Suppressor macrophage (primary cell): ENCODE results near the gene KIAA2012.

Source experiments
- DNase-seq, 4 experiments: peaks; one replicate each; pipeline ENCODE4 v3.0.0-alpha.2; 2020 to 2022
- total RNA-seq, 17 experiments: gene quantifications; one replicate each; lab custom pipeline; 2026; ENCODE audit warnings: mixed read lengths in 6 of 17, inconsistent platforms in 3 of 17; lab: John Stamatoyannopoulos, UW

Gene KIAA2012
- 0 to 3.5 (median 0) reads per million in 17 experiments for total RNA-seq

DNA sequence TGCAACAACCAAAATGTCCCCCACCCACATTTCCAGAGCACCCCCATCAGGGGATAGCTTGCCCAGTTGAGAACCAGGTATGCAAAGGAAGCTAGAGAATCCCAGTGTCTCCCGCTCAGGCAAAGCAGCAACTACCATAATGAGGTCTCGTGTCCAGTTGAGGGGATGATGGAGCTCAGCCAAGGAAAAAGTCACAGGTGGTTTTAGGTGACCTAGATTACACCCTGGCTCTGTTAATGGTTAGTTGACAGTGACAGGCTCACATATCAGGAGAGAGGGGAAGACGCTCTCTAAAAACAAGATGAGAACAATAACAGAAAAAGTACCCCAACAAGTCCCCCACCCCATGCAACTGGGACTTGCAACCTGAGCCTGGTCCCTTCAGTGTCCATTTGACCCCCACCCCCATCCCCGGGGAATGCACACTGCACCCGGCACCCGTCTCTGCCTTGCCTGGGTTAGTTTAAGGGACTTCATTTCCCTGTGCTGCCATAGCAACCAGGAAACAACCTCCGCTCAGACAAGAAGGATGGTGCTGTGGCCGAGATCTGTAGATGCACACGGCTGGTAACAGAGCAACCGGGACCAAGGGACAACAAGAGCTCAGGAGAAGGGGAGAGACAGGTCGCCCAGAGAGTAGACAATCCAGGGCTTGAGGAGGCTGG is at the start of gene KIAA2012:
Gene KIAA2012, plus strand, starts transcription at position 519 of the 665 bp plus-strand sequence. CDS start 373 bp downstream, outside the sequence.
- no peak for DNase-seq

- no peak for DNase-seq
These were observed 49.2 kb upstream of the KIAA2012 start for GRCh38 chr2:202023904-202024266.

GRCh38 chr2:202024871-202025270 is 48.2 kb upstream of the KIAA2012 start:
- DNase-seq: no peak

DNA sequence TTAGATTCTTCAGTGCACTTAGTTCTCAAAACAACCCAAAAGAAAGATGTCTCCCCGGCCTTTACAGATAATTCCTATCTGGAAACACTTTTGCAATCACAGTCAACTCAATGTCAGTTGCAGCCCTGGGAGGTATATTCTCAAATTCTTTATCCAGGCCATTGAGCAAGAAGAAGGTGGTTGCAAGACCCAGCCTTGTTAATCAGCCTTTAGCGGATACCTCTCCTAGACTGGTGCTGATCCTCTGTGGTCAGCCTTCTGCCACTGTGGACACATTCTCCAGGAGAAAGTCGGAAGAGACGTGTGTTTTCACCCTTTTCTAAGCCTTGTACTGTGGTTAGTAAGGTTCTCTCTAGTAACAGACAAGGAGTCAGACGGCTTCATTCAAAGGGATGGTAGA is 47.2 kb upstream of the KIAA2012 start:
- DNase-seq: no peak

DNA sequence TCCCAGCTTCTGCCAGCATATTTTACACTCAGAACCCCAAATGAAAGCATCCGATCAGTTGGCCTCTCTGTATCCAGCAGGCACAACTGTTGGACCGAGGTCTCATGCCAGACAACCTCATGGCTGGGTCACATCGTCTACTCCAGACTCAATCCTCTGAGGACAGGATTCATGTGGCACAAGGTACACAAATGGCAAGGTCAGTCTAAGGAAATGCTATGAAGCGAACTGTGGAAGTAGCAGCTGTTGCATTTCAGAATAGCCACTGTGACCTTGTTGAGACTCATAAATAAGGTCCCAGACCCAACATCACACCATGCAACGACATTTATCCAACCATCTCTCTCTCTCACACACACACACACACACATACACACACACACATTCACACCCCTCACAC is 46.5 kb upstream of the KIAA2012 start:
- no peak for DNase-seq

DNA sequence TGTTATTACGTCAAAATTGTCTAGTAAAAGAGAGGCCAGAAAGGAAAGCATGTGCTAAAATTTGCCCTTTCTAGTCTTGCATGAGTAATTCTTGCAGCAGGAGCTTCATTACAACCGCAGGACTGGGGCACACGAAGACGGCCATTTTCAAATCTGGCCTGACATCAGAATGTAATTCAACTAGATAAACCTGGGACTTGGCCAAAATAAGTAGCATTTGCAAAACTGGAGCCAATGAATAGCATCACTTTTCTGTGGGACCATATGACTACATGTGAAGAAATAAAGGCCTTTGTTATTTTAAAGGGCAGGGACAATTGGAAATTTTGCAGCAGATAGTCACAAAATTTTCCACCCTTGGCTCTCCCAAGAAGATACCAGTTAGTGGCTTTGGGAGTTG is 42.4 kb upstream of the KIAA2012 start:
- no peak for DNase-seq

DNA sequence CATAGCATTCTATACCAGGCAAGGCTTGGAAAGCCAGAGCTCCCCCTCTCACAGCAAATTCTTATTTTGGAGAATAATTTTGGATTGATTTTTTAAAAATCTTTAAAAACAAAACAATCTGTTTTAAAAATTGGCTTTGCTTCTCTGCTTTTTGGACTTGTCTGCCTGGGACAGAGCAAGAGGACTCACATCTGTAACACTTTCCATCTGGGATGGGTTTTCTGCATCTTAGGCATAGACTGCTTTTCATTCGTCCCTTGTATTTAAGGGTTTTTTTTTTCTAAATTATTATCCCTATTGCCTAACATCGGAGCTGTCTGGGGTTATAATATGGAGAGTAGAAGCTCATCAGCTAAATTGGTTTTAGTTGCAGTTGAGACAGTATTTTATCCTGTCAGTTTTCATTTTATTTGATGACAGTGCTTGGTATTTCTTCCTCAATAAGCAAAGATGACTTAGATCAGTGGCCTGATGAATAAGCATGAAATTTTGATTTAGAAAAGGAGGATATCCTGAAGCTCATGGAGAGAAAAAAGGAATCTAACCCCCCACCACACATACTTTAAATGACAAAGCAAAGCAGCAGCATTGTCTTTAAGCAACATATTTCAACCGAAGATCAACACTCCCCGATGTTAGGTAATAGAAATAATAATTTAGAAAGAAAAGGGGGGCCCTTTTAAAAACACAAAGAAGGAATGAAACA is 41.7 kb upstream of the KIAA2012 start:
- no peak for DNase-seq

DNA sequence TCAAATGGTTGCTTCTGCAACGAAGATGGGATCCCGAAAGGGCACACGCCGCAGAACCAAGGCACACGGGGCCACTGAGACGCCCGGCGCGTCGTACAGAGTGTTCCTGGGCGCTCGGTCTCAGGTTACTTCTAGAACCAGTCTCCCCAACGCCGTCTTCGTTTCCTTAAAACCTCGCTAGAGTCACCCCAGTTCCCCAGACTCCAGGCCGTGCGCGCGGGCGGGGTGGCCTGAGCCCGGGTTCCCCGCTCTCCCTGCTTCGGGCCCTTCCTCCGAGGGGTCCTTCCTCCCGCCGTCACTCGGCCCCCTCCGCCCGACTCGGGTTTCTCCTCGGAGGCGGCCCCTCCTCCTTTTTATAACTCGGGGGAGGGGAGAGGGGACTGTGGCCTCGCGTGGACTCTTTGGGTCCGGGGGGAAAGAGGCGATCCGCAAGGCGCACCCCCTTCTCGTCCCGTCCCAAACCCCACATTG is 40.2 kb upstream of the KIAA2012 start:
- DNase-seq: peak; percentile 32 to 64 (median 44)

DNA sequence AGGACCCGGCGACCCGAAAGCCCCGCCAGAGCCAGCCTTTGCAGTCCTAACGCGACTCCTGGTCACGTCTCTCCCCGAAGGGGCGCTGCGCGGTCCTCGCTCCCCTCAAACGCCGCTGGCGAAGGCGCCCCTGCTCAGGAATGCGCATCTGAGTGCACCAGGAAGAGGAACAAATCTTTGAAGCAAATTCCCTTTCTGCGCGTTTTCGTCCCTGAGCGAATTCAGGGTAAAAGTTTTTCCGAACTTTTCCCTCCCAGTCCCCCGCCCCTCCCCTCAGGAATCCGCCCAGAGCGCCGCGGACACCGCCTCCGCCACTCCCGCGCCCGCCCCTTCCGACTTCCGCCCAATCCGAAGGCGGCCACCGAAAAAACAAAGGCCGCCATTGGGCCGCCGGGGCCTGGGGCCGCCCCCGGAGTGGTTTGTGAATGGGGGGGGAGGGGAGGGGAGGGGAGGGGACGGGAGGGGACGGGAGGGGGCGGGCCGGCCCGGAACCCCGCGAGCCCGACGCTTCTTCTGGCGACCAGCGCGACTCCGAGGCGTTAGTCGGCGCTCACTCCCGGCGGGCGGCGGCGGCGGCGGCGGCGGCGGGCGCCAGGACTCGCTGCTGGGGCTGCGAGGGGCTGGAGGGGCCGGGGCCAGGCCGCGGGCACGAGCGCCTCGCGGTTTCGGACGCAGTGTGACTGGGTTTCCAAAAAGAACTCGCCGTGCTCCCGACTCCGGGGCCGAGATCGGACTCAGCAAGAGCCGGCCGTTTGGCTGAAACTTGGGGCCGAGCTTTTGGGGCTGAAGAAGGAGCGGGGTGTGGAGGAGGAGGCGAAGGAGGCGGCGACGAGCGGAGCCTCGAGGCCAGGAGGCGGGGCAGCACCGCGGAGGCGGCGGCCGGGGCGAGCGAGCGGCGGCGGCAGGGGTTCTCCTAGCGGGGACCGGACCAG is 39.5 kb upstream of the KIAA2012 start, which contains the start of gene FZD7:
Gene FZD7, plus strand, starts transcription at position 539 of the 932 bp plus-strand sequence. CDS start 793 bp downstream, outside the sequence.
- DNase-seq: peak; percentile 88 to 96 (median 92)

GRCh38 chr2:202034249-202035088 is 38.6 kb upstream of the KIAA2012 start:
- DNase-seq: peak; percentile 19 to 77 (median 57)

- peak; percentile 45 to 64 (median 59) for DNase-seq
These were observed 37.7 kb upstream of the KIAA2012 start for GRCh38 chr2:202035089-202035940.

GRCh38 chr2:202035941-202036372 is 37.1 kb upstream of the KIAA2012 start:
- DNase-seq: no peak

DNA sequence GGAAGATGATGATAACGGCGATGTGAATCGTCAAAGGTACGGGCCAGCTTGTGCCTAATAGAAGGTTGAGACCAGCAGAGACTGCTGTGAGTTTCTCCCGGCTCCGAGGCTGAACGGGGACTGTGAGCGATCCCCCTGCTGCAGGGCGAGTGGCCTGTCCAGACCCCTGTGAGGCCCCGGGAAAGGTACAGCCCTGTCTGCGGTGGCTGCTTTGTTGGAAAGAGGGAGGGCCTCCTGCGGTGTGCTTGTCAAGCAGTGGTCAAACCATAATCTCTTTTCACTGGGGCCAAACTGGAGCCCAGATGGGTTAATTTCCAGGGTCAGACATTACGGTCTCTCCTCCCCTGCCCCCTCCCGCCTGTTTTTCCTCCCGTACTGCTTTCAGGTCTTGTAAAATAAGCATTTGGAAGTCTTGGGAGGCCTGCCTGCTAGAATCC is 36.4 kb upstream of the KIAA2012 start:
- no peak for DNase-seq

- DNase-seq: peak in 3 of 4 experiments; percentile 18 to 51 (median 45)
These were observed 36.0 kb upstream of the KIAA2012 start for GRCh38 chr2:202037086-202037485.

GRCh38 chr2:202038471-202039277 is 34.4 kb upstream of the KIAA2012 start:
- DNase-seq: no peak

- no peak for DNase-seq
These were observed 33.6 kb upstream of the KIAA2012 start for GRCh38 chr2:202039278-202040078.

GRCh38 chr2:202040079-202040844 is 32.8 kb upstream of the KIAA2012 start:
- DNase-seq: no peak

DNA sequence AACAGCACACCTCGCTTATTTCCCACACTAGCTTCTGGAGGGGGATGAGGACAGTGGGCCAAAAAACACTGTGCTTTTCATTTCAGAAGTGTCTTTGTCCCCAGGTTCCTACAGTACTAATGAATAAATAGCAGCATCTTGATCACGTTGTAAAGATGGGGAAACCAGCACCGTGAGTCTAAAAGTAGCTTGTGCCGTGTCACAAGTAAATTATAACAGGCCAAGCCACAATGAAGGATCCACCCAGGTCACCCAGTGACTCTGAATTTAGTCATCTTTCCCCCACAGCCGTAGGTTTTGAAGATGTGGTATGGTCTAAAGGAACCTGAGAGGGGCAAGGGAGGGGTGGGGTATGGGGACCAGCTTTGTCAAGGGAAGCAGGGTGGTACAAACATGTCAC is 30.6 kb upstream of the KIAA2012 start:
- DNase-seq: no peak
